GM23248 (cell line): ENCODE data around the gene IGF2.

Source experiments
- EZH2 ChIP-seq: fragments of 200-600 bp; sonication (generic); IDR thresholded peaks from 2 replicates; pipeline ENCODE4 v1.6.1; 2018; ENCODE audit warnings: antibody characterized with exemption, mild to moderate bottlenecking; ENCODE audit not compliant: insufficient read depth, poor library complexity, severe bottlenecking
- EZH2phosphoT487 ChIP-seq: fragments of 200-600 bp; sonication (generic); IDR thresholded peaks from 2 replicates; pipeline ENCODE4 v1.6.1; 2018; ENCODE audit warnings: antibody characterized with exemption, moderate library complexity, mild to moderate bottlenecking, low read depth; ENCODE audit not compliant: insufficient read depth

DNA sequence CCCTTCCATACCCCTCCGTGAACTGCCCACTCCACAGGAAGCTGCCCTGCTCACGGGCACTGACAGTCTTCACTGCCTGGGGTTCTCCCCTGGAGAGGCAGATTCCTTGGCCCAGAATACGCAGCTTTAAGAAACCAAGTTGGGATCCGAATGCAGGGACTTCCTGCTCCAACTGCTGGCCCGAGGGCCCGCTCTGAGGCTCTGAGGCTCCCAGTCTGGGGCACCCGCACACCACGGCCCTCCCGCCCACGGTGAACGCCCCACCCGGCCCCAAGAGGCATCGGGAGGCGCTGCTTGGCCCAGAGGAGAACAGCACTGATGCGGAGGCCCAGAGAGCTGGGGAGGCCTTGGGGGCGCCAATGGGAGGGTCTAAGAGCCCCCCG is 42.3 kb downstream of the IGF2 start:
- TF ChIP-seq EZH2 (no peak), EZH2phosphoT487 (no peak)
